ENCODE results near the gene SORCS2.

- no peak for TF ChIP-seq CTCF (optimal IDR thresholded peaks at IDR 0.05 in 1 of 3, IDR thresholded peaks at IDR 0.05 in 1 of 3, conservative IDR thresholded peaks at IDR 0.05 in 1 of 3; ENCODE audit: extremely low read depth in 1 of 3, insufficient read depth in 2 of 3, low read length in 3 of 3)
- no peak for TF ChIP-seq EZH2 (IDR thresholded peaks at IDR 0.05; ENCODE audit: low read length)
Measured at GRCh38 chr4:7402526-7402925, 210.2 kb downstream of the SORCS2 start.

All from keratinocyte (primary cell).